Measurements from ENCODE around the gene DNPH1.

DNPH1 gene

GRCh38 chr6:43263314-43264178 lies 34.3 kb upstream of the DNPH1 start:
- DNase-seq (ENCODE audit: low spot score): peak; percentile 96

GRCh38 chr6:43262780-43263313 lies 33.6 kb upstream of the DNPH1 start:
- DNase-seq (ENCODE audit: low spot score): no peak

- no peak for DNase-seq (ENCODE audit: low spot score)
These were observed 32.9 kb upstream of the DNPH1 start for GRCh38 chr6:43262000-43262779.

- DNase-seq (ENCODE audit: low spot score): no peak
These were observed 31.9 kb upstream of the DNPH1 start for GRCh38 chr6:43261198-43261597.

GRCh38 chr6:43260791-43261190 lies 31.5 kb upstream of the DNPH1 start:
- no peak for DNase-seq (ENCODE audit: low spot score)

- DNase-seq (ENCODE audit: low spot score): no peak
These were observed 29.8 kb upstream of the DNPH1 start for GRCh38 chr6:43258807-43259686.

GRCh38 chr6:43258180-43258579 lies 28.9 kb upstream of the DNPH1 start:
- DNase-seq (ENCODE audit: low spot score): no peak

GRCh38 chr6:43257367-43258145 lies 28.3 kb upstream of the DNPH1 start:
- DNase-seq (ENCODE audit: low spot score): no peak

GRCh38 chr6:43256670-43257366 lies 27.5 kb upstream of the DNPH1 start:
- DNase-seq (ENCODE audit: low spot score): no peak

- no peak for DNase-seq (ENCODE audit: low spot score)
These were observed 26.2 kb upstream of the DNPH1 start for GRCh38 chr6:43255408-43256054.

- DNase-seq (ENCODE audit: low spot score): no peak
These were observed 25.6 kb upstream of the DNPH1 start for GRCh38 chr6:43254846-43255245.

- no peak for DNase-seq (ENCODE audit: low spot score)
These were observed 25.0 kb upstream of the DNPH1 start for GRCh38 chr6:43254138-43254817.

- no peak for DNase-seq (ENCODE audit: low spot score)
These were observed 24.1 kb upstream of the DNPH1 start for GRCh38 chr6:43253401-43253800.

- no peak for DNase-seq (ENCODE audit: low spot score)
These were observed 21.7 kb upstream of the DNPH1 start for GRCh38 chr6:43250992-43251373.

- DNase-seq (ENCODE audit: low spot score): no peak
These were observed 19.5 kb upstream of the DNPH1 start for GRCh38 chr6:43248791-43249190.

- DNase-seq (ENCODE audit: low spot score): no peak
These were observed 18.8 kb upstream of the DNPH1 start for GRCh38 chr6:43248101-43248500.

GRCh38 chr6:43247114-43247999 lies 18.1 kb upstream of the DNPH1 start:
- DNase-seq (ENCODE audit: low spot score): peak; percentile 84

GRCh38 chr6:43246301-43247113 lies 17.2 kb upstream of the DNPH1 start:
- DNase-seq (ENCODE audit: low spot score): no peak

Data from hepatic stellate cell (primary cell).